Measurements from ENCODE around the gene SCAF8.

SCAF8 gene, protein sequence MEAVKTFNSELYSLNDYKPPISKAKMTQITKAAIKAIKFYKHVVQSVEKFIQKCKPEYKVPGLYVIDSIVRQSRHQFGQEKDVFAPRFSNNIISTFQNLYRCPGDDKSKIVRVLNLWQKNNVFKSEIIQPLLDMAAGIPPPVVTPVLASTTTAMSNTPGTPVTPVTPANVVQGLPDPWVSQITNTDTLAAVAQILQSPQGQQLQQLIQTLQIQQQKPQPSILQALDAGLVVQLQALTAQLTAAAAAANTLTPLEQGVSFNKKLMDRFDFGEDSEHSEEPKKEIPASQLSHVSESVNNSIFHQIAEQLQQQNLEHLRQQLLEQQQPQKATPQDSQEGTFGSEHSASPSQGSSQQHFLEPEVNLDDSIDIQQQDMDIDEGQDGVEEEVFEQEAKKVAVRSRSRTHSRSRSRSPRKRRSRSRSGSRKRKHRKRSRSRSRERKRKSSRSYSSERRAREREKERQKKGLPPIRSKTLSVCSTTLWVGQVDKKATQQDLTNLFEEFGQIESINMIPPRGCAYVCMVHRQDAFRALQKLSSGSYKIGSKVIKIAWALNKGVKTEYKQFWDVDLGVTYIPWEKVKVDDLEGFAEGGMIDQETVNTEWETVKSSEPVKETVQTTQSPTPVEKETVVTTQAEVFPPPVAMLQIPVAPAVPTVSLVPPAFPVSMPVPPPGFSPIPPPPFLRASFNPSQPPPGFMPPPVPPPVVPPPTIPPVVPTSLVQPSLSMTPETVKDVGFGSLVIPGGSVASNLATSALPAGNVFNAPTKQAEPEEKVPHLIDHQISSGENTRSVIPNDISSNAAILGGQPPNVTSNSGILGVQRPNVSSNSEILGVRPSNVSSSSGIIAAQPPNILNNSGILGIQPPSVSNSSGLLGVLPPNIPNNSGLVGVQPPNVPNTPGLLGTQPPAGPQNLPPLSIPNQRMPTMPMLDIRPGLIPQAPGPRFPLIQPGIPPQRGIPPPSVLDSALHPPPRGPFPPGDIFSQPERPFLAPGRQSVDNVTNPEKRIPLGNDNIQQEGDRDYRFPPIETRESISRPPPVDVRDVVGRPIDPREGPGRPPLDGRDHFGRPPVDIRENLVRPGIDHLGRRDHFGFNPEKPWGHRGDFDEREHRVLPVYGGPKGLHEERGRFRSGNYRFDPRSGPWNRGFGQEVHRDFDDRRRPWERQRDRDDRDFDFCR (N-terminal part only)

DNA sequence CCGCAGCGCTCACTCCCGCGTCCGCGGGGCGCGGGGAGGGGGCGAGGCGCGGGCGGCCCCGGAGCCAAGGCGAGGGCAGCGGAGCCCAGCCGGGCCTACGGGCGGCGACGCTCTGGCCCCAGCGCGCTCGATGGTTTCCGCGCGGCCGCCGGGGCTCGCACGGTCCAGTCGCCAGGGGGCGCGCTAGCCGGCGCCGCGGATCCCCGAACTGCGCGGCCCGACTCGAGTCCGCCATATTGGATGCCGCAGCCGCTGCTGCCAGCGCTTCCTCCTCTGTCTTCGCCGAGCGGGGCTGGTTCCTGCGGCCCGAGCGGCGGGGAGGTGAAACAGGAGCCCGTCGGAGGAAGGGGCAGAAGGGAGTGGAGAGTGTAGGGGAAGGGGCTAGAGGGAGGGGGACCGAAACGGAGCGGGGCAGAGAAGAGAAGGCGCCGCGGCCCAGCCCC is at the start of gene SCAF8:
SCAF8 (plus strand) TSS at position 234 of the 443 bp plus-strand sequence. CDS start 485 bp downstream, outside the sequence.
- peak within 1 kb of the TSS; percentile 90 for H3K4me3 ChIP-seq (ENCODE audit: low read depth, low read length)
- TF ChIP-seq, protein P1, sequence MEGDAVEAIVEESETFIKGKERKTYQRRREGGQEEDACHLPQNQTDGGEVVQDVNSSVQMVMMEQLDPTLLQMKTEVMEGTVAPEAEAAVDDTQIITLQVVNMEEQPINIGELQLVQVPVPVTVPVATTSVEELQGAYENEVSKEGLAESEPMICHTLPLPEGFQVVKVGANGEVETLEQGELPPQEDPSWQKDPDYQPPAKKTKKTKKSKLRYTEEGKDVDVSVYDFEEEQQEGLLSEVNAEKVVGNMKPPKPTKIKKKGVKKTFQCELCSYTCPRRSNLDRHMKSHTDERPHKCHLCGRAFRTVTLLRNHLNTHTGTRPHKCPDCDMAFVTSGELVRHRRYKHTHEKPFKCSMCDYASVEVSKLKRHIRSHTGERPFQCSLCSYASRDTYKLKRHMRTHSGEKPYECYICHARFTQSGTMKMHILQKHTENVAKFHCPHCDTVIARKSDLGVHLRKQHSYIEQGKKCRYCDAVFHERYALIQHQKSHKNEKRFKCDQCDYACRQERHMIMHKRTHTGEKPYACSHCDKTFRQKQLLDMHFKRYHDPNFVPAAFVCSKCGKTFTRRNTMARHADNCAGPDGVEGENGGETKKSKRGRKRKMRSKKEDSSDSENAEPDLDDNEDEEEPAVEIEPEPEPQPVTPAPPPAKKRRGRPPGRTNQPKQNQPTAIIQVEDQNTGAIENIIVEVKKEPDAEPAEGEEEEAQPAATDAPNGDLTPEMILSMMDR (conservative IDR thresholded peaks at IDR 0.05; ENCODE audit: low read depth, low read length): peak; percentile 56
- DNase-seq (ENCODE audit: low read depth): peak; percentile 82

DNA sequence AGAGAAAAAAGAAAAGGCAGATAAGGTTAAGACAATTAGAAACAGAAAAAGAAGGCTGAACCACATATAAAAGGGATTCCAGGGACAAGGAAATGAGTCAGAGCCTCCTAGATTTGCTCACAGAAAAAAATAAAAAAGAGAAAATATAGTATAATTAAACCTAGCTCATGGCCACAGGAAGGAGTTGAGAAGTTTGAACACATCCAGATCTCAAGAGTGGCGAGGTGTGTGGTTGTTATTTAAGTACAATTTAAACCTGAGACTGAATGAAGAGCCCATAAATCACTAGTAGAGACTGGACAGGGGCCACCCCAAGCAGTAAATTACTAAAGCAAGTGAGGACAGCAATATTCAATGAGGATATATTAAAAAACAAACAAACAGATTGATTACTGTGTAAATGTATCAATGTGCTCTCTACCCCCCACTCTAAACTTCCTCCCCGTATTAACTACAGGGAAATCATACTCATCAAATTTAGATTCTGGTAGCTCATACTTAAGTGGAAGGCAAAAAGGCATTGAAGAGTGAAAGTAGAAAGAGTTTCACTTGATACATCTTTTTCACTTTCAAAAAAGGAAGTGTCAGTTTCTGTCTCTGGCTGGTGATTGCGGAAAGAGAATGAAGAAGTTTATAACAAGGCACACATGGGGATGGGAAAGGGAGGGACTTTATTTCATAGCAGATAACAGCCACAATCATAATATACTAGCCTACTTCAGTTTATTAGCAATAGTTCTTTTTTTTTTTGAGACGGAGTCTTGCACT is 49.3 kb upstream of the SCAF8 start:
- H3K4me3 ChIP-seq (ENCODE audit: low read depth, low read length): no peak overlapping the region
- TF ChIP-seq, protein P1 (conservative IDR thresholded peaks at IDR 0.05; ENCODE audit: low read depth, low read length): no peak
- peak; percentile 57 for DNase-seq (ENCODE audit: low read depth)

DNA sequence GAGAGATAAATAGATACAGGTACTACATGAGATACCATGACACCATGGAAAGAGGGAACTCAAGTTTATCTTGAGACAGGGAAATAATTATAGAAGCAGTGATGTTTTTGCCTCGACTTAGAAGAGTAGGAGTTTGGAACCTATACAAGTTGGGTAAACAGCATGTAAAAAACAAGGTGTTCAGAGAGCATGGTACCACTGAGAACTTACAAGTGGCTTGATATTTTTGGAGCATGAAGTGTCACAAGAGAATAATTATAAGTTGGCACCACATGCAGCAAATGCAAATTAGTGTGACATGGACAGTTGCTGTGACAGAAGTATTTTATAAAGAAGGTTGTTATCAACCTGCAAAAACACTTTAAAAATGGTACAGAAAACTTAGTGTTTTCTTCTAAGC is 47.1 kb upstream of the SCAF8 start:
- DNase-seq (ENCODE audit: low read depth): no peak
- TF ChIP-seq, protein P1 (conservative IDR thresholded peaks at IDR 0.05; ENCODE audit: low read depth, low read length): no peak
- no peak overlapping the region for H3K4me3 ChIP-seq (ENCODE audit: low read depth, low read length)

DNA sequence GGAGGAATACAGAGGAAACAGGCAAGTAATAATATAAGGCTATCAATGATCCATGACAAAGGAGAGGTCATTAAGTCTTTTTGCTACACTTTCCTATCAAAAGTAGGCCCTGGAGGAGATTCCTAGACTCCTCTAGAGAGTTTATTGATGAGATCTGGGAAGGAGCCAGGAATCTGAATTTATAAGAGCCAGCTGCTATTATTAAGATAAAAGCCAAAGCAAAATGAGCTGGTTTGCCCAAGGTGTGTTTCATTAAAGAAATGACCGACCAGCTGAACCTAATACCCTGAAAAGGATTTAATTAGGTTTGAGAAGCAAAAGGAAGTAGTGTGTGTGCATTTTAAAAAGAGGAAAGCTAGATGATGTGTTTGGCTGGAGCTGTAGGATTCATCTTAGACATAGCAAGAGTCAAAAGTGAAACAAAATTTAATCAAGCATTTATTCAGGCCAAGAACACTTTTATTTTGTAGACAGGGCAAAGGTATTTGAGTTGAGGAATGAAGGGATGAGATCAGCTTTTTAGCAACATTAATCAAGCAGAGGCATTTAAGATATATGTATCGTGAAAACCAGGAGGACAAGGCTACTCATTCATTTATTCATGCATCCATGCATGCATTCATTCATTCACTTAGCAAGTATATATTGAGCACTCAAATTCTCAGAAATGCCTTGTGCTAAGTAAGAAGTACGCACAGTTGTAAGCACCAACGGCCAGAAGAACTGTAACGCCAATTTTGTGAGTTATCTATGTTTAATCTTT is 43.5 kb upstream of the SCAF8 start:
- DNase-seq (ENCODE audit: low read depth): no peak
- TF ChIP-seq, protein P1 (conservative IDR thresholded peaks at IDR 0.05; ENCODE audit: low read depth, low read length): no peak

DNA sequence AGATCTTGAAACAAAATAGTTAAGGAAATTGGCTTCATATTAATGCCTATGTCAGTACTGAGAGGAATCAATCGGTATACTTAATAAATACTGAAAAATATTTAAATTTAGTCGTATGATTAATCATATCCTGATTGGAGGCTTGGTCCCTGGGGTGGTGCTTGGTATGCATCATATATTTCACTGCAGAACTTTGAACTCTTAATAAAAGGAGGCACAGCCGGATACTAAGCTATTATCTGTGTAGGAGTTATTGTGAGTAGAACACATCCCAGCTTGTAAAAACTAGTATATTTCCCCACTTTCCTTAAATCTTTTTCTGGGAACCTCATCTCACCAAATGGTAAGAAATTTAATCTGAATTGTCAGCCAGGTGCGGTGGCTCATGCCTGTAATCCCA is 42.4 kb upstream of the SCAF8 start:
- DNase-seq (ENCODE audit: low read depth): no peak
- TF ChIP-seq, protein P1 (conservative IDR thresholded peaks at IDR 0.05; ENCODE audit: low read depth, low read length): no peak
- H3K4me3 ChIP-seq (ENCODE audit: low read depth, low read length): no peak overlapping the region

More for the DNA sequence above, 43.5 kb upstream of the SCAF8 start:
- no peak overlapping the region for H3K4me3 ChIP-seq (ENCODE audit: low read depth, low read length)
